Common myeloid progenitor, CD34-positive (primary cell): ENCODE results near the gene RNF19B.
"Not testable (repeated sequence)": the region's sequence is repeated elsewhere in the genome, so short reads cannot be mapped to it uniquely, and the experiment has no call there.

Source experiments
- CTCF ChIA-PET: fragments of 350-600 bp; sonication (Branson Sonifier 250); formaldehyde crosslinking; loops from one replicate; lab custom pipeline; 2021; ENCODE audit warnings: antibody characterized with exemption; lab: Charles Lee
- POLR2A ChIA-PET: fragments of 350-600 bp; sonication (Branson Sonifier 250); formaldehyde crosslinking; loops from one replicate; lab custom pipeline; 2021; ENCODE audit warnings: antibody characterized with exemption; lab: Charles Lee
- DNase-seq, 3 donors: peaks; one replicate each; pipeline versions ENCODE4 v3.0.0 to v3.0.0-alpha.2; 2013
- H3K27ac ChIP-seq, 2 experiments: 1 replicate in 1 of 2; 2 replicates in 1 of 2; pipeline ENCODE4 v1.7.0; 2013; ENCODE audit warnings: inconsistent platforms in 2 of 2, low read length in 2 of 2, mild to moderate bottlenecking in 2 of 2, low read depth in 1 of 2, moderate library complexity in 1 of 2; ENCODE audit not compliant: severe bottlenecking in 2 of 2, insufficient read depth in 1 of 2, poor library complexity in 1 of 2
- H3K27me3 ChIP-seq, 5 experiments: replicated peaks in 2 of 5; 1 replicate in 3 of 5; 2 replicates in 2 of 5; pipeline versions ENCODE4 v1.6.1 to v1.7.0; 2013; ENCODE audit warnings: low read length in 4 of 5, mild to moderate bottlenecking in 2 of 5, moderate library complexity in 2 of 5, inconsistent platforms in 1 of 5; ENCODE audit not compliant: insufficient read depth in 5 of 5, control insufficient read depth in 4 of 5
- H3K36me3 ChIP-seq, 4 experiments: 1 replicate in 2 of 4; 2 replicates in 2 of 4; pipeline versions ENCODE4 v1.6.1 to v1.7.0; 2013; ENCODE audit warnings: low read length in 3 of 4, control low read depth in 1 of 4, mild to moderate bottlenecking in 1 of 4; ENCODE audit not compliant: control insufficient read depth in 4 of 4, insufficient read depth in 4 of 4
- H3K4me1 ChIP-seq, 4 experiments: 1 replicate in 3 of 4; 2 replicates in 1 of 4; pipeline versions ENCODE4 v1.6.1 to v1.7.1; 2013; ENCODE audit warnings: low read length in 3 of 4, mild to moderate bottlenecking in 3 of 4, control low read depth in 1 of 4, inconsistent platforms in 1 of 4, moderate library complexity in 1 of 4; ENCODE audit not compliant: control insufficient read depth in 4 of 4, insufficient read depth in 4 of 4; ENCODE audit errors: control extremely low read depth in 1 of 4
- H3K4me3 ChIP-seq, 7 experiments: 1 replicate in 4 of 7; 2 replicates in 3 of 7; pipeline versions ENCODE4 v1.5.1 to v1.7.0; 2013; ENCODE audit warnings: mild to moderate bottlenecking in 7 of 7, low read length in 6 of 7, moderate library complexity in 6 of 7, inconsistent platforms in 2 of 7, low read depth in 2 of 7, control low read depth in 1 of 7; ENCODE audit not compliant: insufficient read depth in 4 of 7, control insufficient read depth in 1 of 7; ENCODE audit errors: extremely low read depth in 1 of 7
- H3K9me3 ChIP-seq, 5 experiments: 1 replicate in 4 of 5; 2 replicates in 1 of 5; pipeline versions ENCODE4 v1.6.1 to v1.7.1; 2013; ENCODE audit warnings: low read length in 4 of 5, mild to moderate bottlenecking in 2 of 5, inconsistent platforms in 1 of 5, low read depth in 1 of 5, moderate library complexity in 1 of 5; ENCODE audit not compliant: control insufficient read depth in 4 of 5, insufficient read depth in 2 of 5; ENCODE audit errors: control extremely low read depth in 1 of 5
- whole genome bisulfite sequencing: methylation state at CpG from one replicate; pipeline ENCODE4 v1.1.5; 2013; ENCODE audit not compliant: insufficient coverage; 5-methylcytosine and 5-hydroxymethylcytosine counted together

RNF19B gene

GRCh38 chr1:33001282-33001681 is 36.7 kb upstream of the RNF19B start:
- DNase-seq, result peak in 1 of 3 donors; percentile 29
- no peaks in the 10 kb centered on the region for H3K27me3 ChIP-seq
- CTCF ChIA-PET, result interaction anchor here (0.6 to 2.4 kb wide), 15 partner anchors 9 to 70 kb away, joined by 3 to 10 read pairs (median 5); partner anchors contain the start of gene RNF19B
- 100% methylated on average over 2 of the region's 2 CpGs for WGBS
- peaks cover 11 to 22% (median 18%) of the 10 kb centered on the region in 4 experiments for H3K4me1 ChIP-seq
- POLR2A ChIA-PET, result interaction anchor here (1.0 to 1.8 kb wide), 2 partner anchors 9 to 36 kb away, joined by 4 to 6 read pairs; partner anchors contain the start of gene RNF19B
- peaks cover 0 to 13% (median 0%) of the 10 kb centered on the region in 4 experiments for H3K36me3 ChIP-seq
- no peak overlapping the region for H3K27ac ChIP-seq
- no peak overlapping the region for H3K4me3 ChIP-seq
- H3K9me3 ChIP-seq, result no peaks in the 10 kb centered on the region

GRCh38 chr1:33000427-33001026 is 35.9 kb upstream of the RNF19B start:
- H3K27ac ChIP-seq, result no peak overlapping the region
- no peak overlapping the region for H3K4me3 ChIP-seq
- DNase-seq, result no peak
- H3K4me1 ChIP-seq, result peaks cover 11 to 26% (median 18%) of the 10 kb centered on the region in 4 experiments
- peaks cover 0 to 13% (median 0%) of the 10 kb centered on the region in 4 experiments for H3K36me3 ChIP-seq
- H3K27me3 ChIP-seq, result no peaks in the 10 kb centered on the region
- POLR2A ChIA-PET, result interaction anchor here (1.0 to 1.8 kb wide), 2 partner anchors 8 to 36 kb away, joined by 4 to 6 read pairs; partner anchors contain the start of gene RNF19B
- CTCF ChIA-PET, result interaction anchor here (0.6 to 2.4 kb wide), 11 partner anchors 9 to 65 kb away, joined by 3 to 8 read pairs (median 5); partner anchors contain the start of gene RNF19B
- H3K9me3 ChIP-seq, result no peaks in the 10 kb centered on the region
- WGBS, result 100% methylated on average over 3 of the region's 4 CpGs

GRCh38 chr1:32998997-32999396 is 34.4 kb upstream of the RNF19B start:
- CTCF ChIA-PET, result interaction anchor here (0.9 to 1.6 kb wide), 5 partner anchors 11 to 68 kb away, joined by 3 to 6 read pairs (median 3); no protein-coding TSS in a partner anchor
- H3K4me1 ChIP-seq, result peaks cover 11 to 34% (median 18%) of the 10 kb centered on the region in 4 experiments
- POLR2A ChIA-PET, result interaction anchor here (0.6 to 1.3 kb wide), 4 partner anchors 16 to 37 kb away, joined by 3 to 4 read pairs (median 3); partner anchors contain the start of gene RNF19B
- H3K27ac ChIP-seq, result no peak overlapping the region
- peak overlapping the region in 1 of 7 experiments; percentile 0 for H3K4me3 ChIP-seq
- H3K36me3 ChIP-seq, result peaks cover 0 to 7% (median 0%) of the 10 kb centered on the region in 4 experiments
- H3K27me3 ChIP-seq, result no peaks in the 10 kb centered on the region
- no peak for DNase-seq
- H3K9me3 ChIP-seq, result no peaks in the 10 kb centered on the region
- WGBS, result 89% methylated on average over 3 of the region's 4 CpGs

GRCh38 chr1:32998064-32998463 is 33.5 kb upstream of the RNF19B start:
- 44% methylated on average over 5 of the region's 5 CpGs for WGBS
- Histone ChIP-seq H3K27ac (no peak overlapping the region), H3K36me3 (peaks cover 0 to 7% (median 0%) of the 10 kb centered on the region in 4 experiments), H3K4me3 (peak overlapping the region in 1 of 7 experiments; percentile 33), H3K4me1 (peaks cover 11 to 43% (median 24%) of the 10 kb centered on the region in 4 experiments), H3K9me3 (no peaks in the 10 kb centered on the region), H3K27me3 (no peaks in the 10 kb centered on the region)
- ChIA-PET POLR2A (interaction anchor here (1.3 kb wide), 1 partner anchor 34 kb away, joined by 3 read pairs; the partner anchor contains the start of gene RNF19B), CTCF (interaction anchor here (0.9 to 1.6 kb wide), 6 partner anchors 9 to 67 kb away, joined by 3 to 6 read pairs (median 4); no protein-coding TSS in a partner anchor)
- DNase-seq, result peak in 1 of 3 donors; percentile 29

GRCh38 chr1:32997381-32997891 is 32.8 kb upstream of the RNF19B start:
- no peaks in the 10 kb centered on the region for H3K9me3 ChIP-seq
- peaks cover 0 to under 1% (median 0%) of the 10 kb centered on the region in 4 experiments for H3K36me3 ChIP-seq
- DNase-seq, result no peak
- no peak overlapping the region for H3K27ac ChIP-seq
- no peak overlapping the region for H3K4me3 ChIP-seq
- ChIA-PET POLR2A (interaction anchor here (1.6 kb wide), 1 partner anchor 33 kb away, joined by 7 read pairs; the partner anchor contains the start of gene RNF19B), CTCF (interaction anchor here (0.6 to 1.6 kb wide), 7 partner anchors 8 to 89 kb away, joined by 3 to 6 read pairs (median 4); no protein-coding TSS in a partner anchor)
- WGBS, result 71% methylated on average over 2 of the region's 2 CpGs
- H3K4me1 ChIP-seq, result peaks cover 11 to 49% (median 30%) of the 10 kb centered on the region in 4 experiments
- H3K27me3 ChIP-seq, result no peaks in the 10 kb centered on the region

- CTCF ChIA-PET, result interaction anchor here (1.0 to 3.7 kb wide), 10 partner anchors 9 to 59 kb away, joined by 3 to 15 read pairs (median 4); no protein-coding TSS in a partner anchor
- 94% methylated on average over 6 of the region's 8 CpGs for WGBS
- not testable (repeated sequence) for H3K36me3 ChIP-seq, H3K9me3 ChIP-seq, DNase-seq, H3K27ac ChIP-seq, H3K27me3 ChIP-seq
- H3K4me1 ChIP-seq, result peaks cover 32 to 80% (median 58%) of the 10 kb centered on the region in 4 experiments
- POLR2A ChIA-PET, result interaction anchor here (1.0 to 2.6 kb wide), 3 partner anchors 12 to 41 kb away, joined by 6 to 28 read pairs (median 14); partner anchors contain the start of gene RNF19B
- peak overlapping the region in 1 of 7 experiments; percentile 24 for H3K4me3 ChIP-seq
These were observed 28.7 kb upstream of the RNF19B start for GRCh38 chr1:32993324-32993636.
